GM10266 (cell line): ENCODE results near the gene GKN2.

Source experiments
- DNase-seq: peaks from one replicate; pipeline ENCODE4 v3.0.0; 2012; ENCODE audit errors: extremely low spot score
- CTCF ChIP-seq: IDR thresholded peaks from 2 replicates; pipeline ENCODE4 v1.5.1; 2012; ENCODE audit warnings: mild to moderate bottlenecking, low read depth; ENCODE audit not compliant: control insufficient read depth, insufficient read depth; ENCODE audit errors: missing control alignments

Gene GKN2

GRCh38 chr2:68915393-68915792 lies 37.3 kb downstream of the GKN2 start:
- TF ChIP-seq CTCF: no peak
- no peak for DNase-seq

GRCh38 chr2:68913359-68913758 lies 39.3 kb downstream of the GKN2 start:
- TF ChIP-seq CTCF: no peak
- no peak for DNase-seq

- DNase-seq: no peak
- TF ChIP-seq CTCF: no peak
Observed at GRCh38 chr2:68912732-68913131, 40.0 kb downstream of the GKN2 start.

GRCh38 chr2:68912111-68912510 lies 40.6 kb downstream of the GKN2 start:
- DNase-seq: no peak
- TF ChIP-seq CTCF: no peak

- no peak for DNase-seq
- no peak for TF ChIP-seq CTCF
Observed at GRCh38 chr2:68911709-68912108, 41.0 kb downstream of the GKN2 start.

GRCh38 chr2:68911246-68911645 lies 41.4 kb downstream of the GKN2 start:
- no peak for DNase-seq
- TF ChIP-seq CTCF: no peak

- peak; percentile 88 for TF ChIP-seq CTCF
- peak; percentile 59 for DNase-seq
Observed at GRCh38 chr2:68909793-68910674, 42.7 kb downstream of the GKN2 start.
